Skeletal muscle cell (primary cell): Measurements from ENCODE around the gene ATP2C2.

Source experiments
- DNase-seq: peaks from one replicate; pipeline ENCODE4 v3.0.0-alpha.2; 2010; ENCODE audit warnings: low read depth
- H3K4me3 ChIP-seq: 2 replicates; pipeline ENCODE4 v1.5.1; 2011; ENCODE audit warnings: low read depth, mild to moderate bottlenecking, control low read depth, low read length, moderate library complexity

ATP2C2 gene, protein sequence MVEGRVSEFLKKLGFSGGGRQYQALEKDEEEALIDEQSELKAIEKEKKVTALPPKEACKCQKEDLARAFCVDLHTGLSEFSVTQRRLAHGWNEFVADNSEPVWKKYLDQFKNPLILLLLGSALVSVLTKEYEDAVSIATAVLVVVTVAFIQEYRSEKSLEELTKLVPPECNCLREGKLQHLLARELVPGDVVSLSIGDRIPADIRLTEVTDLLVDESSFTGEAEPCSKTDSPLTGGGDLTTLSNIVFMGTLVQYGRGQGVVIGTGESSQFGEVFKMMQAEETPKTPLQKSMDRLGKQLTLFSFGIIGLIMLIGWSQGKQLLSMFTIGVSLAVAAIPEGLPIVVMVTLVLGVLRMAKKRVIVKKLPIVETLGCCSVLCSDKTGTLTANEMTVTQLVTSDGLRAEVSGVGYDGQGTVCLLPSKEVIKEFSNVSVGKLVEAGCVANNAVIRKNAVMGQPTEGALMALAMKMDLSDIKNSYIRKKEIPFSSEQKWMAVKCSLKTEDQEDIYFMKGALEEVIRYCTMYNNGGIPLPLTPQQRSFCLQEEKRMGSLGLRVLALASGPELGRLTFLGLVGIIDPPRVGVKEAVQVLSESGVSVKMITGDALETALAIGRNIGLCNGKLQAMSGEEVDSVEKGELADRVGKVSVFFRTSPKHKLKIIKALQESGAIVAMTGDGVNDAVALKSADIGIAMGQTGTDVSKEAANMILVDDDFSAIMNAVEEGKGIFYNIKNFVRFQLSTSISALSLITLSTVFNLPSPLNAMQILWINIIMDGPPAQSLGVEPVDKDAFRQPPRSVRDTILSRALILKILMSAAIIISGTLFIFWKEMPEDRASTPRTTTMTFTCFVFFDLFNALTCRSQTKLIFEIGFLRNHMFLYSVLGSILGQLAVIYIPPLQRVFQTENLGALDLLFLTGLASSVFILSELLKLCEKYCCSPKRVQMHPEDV

GRCh38 chr16:84368308-84368996 is at the start of gene ATP2C2:
ATP2C2 (plus strand) TSS chr16:84368538; CDS start chr16:84368616, 78 bp downstream.
- no peak for DNase-seq
- H3K4me3 ChIP-seq = no peak within 1 kb of the TSS

- no peak for DNase-seq
- H3K4me3 ChIP-seq = no peak overlapping the region
Observed at GRCh38 chr16:84319146-84319760, 49.1 kb upstream of the ATP2C2 start.

- no peak for DNase-seq
- no peak overlapping the region for H3K4me3 ChIP-seq
Observed at GRCh38 chr16:84320511-84320910, 47.8 kb upstream of the ATP2C2 start.

DNA sequence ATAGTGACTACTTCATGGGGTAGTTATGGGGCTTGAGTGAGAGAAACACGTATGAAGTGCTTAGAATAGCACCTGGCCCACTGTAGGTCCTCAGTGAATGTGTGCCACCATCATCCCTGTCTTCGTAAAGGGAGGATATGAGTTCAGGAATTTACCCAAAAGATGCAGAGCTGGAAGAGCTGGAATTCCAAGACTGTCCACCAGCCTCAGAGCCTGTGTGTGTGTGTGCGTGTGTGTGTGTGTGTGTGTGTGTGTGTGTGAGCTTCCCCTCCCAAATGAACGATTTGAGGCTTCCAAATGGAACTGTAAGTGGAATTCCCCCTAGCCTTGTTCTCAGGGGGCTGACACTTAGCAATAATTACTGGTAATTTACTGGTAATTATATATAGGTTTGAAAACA is 46.4 kb upstream of the ATP2C2 start:
- H3K4me3 ChIP-seq = no peak overlapping the region
- DNase-seq = no peak

- no peak overlapping the region for H3K4me3 ChIP-seq
- DNase-seq = no peak
Observed at GRCh38 chr16:84322749-84323148, 45.6 kb upstream of the ATP2C2 start.

GRCh38 chr16:84323606-84324005 is 44.7 kb upstream of the ATP2C2 start:
- no peak for DNase-seq
- no peak overlapping the region for H3K4me3 ChIP-seq

GRCh38 chr16:84324434-84325262 is 43.7 kb upstream of the ATP2C2 start:
- peak; percentile 0 for DNase-seq
- H3K4me3 ChIP-seq = no peak overlapping the region

- no peak for DNase-seq
- no peak overlapping the region for H3K4me3 ChIP-seq
Observed at GRCh38 chr16:84326545-84326944, 41.8 kb upstream of the ATP2C2 start.

GRCh38 chr16:84327926-84328505 is 40.3 kb upstream of the ATP2C2 start:
- H3K4me3 ChIP-seq = no peak overlapping the region

DNA sequence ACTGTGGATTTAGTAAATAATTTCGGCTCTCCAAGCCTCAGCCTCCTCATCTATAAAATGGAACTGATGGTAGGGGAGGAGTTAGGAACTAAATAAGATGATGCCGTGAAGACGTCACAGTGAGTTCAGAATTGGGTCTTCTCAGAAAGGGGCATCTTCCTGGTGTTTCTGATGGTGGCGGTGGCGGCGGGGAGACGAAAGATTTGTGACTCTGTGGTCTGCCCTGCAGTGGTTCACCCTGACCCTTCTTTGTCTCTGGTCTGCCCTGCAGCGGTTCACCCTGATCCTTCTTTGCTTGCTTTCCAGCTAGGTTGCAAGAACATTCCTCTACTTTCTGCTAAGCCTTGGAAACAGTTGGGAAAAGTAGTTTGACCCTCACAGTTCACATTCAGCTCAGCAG is 39.3 kb upstream of the ATP2C2 start:
- H3K4me3 ChIP-seq = no peak overlapping the region
- DNase-seq = no peak

More at GRCh38 chr16:84327926-84328505, 40.3 kb upstream of the ATP2C2 start:
- DNase-seq = no peak

DNA sequence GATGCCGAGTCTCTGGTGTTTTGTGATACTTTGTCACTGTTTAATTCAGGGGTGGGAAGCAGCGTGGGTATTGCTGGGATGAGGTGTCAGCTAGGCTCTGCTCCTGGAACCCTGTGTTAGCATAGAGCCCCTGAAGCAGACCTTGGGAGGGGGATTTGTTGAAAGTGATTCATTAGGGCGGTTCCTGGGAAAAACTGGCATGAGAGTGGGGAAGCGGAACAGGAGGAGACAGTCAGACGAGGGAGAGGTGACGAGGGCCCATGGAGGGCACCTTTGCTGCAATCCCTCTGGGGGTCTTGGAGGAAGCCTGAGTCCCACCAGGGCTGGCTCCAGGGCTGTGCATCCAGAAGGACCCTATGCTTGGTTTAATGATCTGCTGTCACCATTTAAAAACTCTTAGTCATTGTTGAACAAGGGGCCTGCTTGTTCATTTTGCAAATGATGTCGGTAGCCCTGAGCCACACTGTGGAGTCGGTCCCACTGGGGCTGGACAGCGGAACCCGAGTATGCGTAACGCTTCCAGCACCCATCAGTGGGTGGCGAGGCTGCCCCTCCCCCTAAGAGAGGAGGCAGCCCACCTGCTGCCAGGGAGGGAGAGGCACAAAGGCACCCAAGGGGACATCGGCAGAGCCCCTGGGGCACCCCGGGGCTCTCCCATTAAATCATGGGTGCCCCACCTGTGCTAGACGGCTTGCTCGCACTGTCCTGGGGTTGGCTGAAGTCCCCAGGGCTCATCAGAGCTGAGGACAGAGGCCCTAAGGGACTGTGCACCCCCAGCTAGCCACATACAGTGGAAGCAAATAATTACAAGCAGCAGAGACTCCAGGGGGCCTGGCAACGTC is 38.3 kb upstream of the ATP2C2 start:
- no peak overlapping the region for H3K4me3 ChIP-seq
- DNase-seq = no peak

- H3K4me3 ChIP-seq = no peak overlapping the region
- no peak for DNase-seq
Observed at GRCh38 chr16:84330685-84331050, 37.7 kb upstream of the ATP2C2 start.

GRCh38 chr16:84331998-84332780 is 36.1 kb upstream of the ATP2C2 start:
- no peak overlapping the region for H3K4me3 ChIP-seq
- no peak for DNase-seq

DNA sequence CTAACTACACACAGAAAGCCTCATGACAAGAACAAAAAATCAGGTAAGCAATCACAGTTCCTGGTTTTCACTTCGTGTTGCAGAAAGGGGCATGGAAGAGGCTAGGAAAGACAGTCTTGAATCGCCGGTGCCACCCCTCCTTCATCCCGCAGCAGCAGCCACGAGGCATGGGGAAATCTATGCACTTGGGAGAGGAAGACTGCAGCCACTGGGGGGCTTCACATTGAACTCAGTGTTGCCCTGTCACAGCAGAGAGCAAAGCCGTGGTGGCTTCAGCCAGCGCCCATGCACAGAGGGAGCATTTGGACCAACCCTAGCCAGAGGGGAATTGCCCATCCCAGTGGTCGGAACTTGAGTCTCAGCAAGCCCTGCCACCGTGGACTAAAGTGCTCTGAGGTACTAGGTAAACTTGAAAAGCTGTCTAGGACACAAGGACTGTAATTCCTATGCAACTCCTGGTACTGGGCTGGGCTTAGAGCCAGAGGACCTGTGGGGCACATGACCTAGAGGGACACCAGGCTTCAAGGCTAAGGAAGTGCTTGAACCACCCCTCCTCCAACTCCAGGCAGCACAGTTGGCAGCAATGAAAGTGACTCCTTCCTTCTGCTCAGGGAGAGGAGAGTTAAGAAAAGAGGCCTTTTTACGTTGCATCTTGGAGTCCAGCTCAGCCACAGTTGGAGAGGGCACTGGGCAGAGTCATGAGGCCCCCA is 35.2 kb upstream of the ATP2C2 start:
- no peak overlapping the region for H3K4me3 ChIP-seq
- DNase-seq = no peak

DNA sequence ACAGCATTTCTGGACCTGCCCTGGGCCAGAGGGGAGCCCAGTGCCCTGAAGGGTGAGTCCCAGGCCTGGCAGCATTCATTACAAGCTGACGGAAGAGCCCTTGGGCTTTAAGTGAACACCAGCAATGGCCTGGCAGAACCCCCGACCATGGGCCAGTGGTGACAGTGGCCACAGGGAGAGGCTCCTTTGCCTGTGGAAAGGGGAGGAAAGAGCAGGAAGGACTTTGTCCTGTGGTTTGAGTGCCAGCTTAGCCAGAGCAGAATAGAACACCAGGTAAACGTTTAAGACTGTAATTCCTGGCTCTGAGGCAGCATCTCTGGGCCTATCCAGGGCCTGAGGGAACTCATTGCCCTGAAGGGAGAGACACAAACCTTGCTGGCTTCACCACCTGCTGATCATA is 34.3 kb upstream of the ATP2C2 start:
- no peak for DNase-seq
- H3K4me3 ChIP-seq = no peak overlapping the region

DNA sequence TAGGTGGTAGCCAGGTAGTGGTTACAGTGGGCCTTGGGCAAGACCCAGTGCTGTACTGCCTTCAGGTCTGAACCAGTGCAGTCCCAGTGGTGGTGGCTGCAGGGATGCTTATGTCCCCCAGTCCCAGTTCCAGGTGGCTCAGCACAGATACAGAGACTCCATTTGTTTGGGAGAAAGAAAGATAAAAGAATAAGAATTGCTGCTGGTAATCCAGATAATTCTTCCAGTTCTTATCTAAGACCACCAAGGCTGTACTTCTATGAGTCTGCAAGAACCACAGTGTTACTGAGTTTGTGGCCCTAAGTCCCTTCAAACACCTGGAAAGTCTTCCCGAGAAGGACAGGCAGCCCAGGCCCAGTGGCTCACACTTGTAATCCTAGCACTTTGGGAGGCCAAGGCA is 33.9 kb upstream of the ATP2C2 start:
- DNase-seq = no peak
- no peak overlapping the region for H3K4me3 ChIP-seq
